T-helper 17 cell (primary cell): Measurements from ENCODE around the gene ZNF341. TPM values are rescaled to one million over a fixed set of nuclear protein-coding genes. Genes with fewer than 3 reads are reported as not detected.

Experiments
- ATAC-seq: fragments of 150-1000 bp; cut with Tn5 transposase; 2 replicates; pipeline ENCODE4 v1.10.0; 2021; ENCODE audit warnings: mild to moderate bottlenecking, moderate library complexity
- DNase-seq, 3 donors: peaks; one replicate each; pipeline versions ENCODE4 v3.0.0 to v3.0.0-alpha.2; 2020 to 2021
- H3K9me3 ChIP-seq: one replicate; pipeline ENCODE4 v1.7.0; 2013; ENCODE audit warnings: low read length, mild to moderate bottlenecking; ENCODE audit not compliant: control insufficient read depth, poor library complexity, severe bottlenecking
- H3K27ac Mint-ChIP-seq: one replicate; pipeline ENCODE4 v1.8.0; 2022; ENCODE audit warnings: mild to moderate bottlenecking, moderate library complexity, mixed read lengths
- H3K27me3 Mint-ChIP-seq: one replicate; pipeline ENCODE4 v1.8.0; 2022; ENCODE audit warnings: mixed read lengths
- H3K36me3 Mint-ChIP-seq: one replicate; pipeline ENCODE4 v1.8.0; 2022; ENCODE audit warnings: low read depth, mixed read lengths
- H3K4me1 Mint-ChIP-seq: one replicate; pipeline ENCODE4 v1.8.0; 2022; ENCODE audit warnings: mild to moderate bottlenecking, mixed read lengths
- H3K4me3 Mint-ChIP-seq: one replicate; pipeline ENCODE4 v1.8.0; 2022; ENCODE audit warnings: mild to moderate bottlenecking, moderate library complexity, mixed read lengths
- total RNA-seq, 4 donors: library from RNA in 2 of 4; stranded (reverse) in 2 of 4; gene quantifications; one replicate each; pipeline ENCODE4 v1.2.3 and lab custom pipeline; 2022 to 2026

Gene ZNF341
- total RNA-seq, 2 donors from 2014 or later: 4.0 to 4.2 TPM

DNA sequence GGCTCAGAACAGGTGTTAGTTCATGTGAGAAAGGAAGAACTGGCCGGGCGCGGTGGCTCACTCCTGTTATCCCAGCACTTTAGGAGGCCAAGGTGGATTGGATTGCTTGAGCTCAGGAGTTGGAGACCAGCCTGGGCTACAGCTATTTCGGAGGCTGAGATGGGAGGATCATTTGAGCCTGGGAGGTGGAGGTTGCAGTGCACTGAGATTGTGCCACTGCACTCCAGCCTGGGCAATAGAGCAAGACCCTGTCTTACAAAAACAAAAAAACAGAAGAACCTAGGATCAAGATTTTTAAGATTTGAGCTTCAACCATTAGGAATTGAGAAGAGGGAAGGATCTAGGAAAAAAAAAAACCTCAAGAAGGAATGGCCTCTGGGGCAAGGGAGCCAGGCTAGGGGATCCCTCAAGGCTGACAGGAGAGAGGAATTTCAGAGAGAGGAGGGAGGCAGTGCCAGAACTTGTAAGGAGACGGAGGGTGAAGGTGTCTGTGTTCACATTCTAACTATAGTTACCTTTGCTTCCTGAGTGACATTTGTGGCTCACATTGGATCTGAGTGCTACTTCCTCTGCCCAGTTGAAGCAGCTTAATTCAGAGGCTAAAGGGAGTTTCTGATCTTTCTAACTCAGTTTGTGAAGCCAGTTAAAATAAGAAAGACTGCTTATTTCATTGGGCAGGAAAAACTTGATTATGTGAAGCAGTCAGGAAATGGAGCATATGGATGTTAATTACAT is 105.5 kb downstream of the ZNF341 start:
- peaks cover 5% of the 10 kb centered on the region for H3K36me3 Mint-ChIP-seq
- H3K4me1 Mint-ChIP-seq: peaks cover 64% of the 10 kb centered on the region
- DNase-seq (no peak), ATAC-seq (no peak)
- H3K4me3 Mint-ChIP-seq: no peak overlapping the region
- peak overlapping the region; percentile 90 for H3K27ac Mint-ChIP-seq
- H3K9me3 ChIP-seq: no peaks in the 10 kb centered on the region
- H3K27me3 Mint-ChIP-seq: no peaks in the 10 kb centered on the region

DNA sequence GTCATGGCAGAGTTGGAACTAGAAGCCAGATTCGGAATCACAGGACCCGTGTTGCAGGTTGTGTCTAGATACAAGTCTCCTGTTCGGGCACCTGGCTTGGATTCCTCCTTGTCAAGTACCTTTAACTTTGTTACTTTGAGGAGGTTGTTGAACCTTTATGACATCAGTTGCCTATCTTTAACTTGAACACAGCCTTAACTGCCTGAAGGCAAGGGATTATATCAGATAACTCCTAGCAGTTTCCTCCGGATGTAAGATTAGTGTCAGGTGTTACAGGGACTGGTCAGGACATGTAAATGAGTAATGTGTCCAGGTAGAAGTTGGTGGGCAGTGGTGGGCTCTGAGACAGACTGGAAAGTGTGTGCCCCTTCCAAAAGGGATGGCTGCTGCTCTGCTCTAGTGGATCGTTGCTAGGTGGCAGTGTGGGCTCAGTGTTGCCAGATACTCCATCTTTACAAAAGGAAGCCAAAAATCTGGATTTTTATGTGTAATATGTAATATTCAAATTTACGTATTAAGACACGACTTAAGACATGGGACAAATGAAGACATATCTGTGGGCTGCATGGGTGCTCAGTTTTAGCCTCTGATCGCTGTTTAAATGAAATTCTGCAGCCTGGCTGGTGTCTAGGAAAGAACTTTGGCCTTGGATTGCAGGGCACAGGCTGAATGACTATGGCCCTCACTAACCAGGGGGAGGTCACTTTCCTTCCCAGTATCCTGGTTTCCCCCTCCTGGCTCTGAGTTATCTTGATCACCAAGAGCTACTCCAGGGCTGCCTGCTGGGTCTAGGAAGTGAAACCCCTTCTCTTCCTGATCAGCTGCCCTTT is 106.5 kb downstream of the ZNF341 start:
- H3K27me3 Mint-ChIP-seq: no peaks in the 10 kb centered on the region
- peak overlapping the region; percentile 90 for H3K27ac Mint-ChIP-seq
- H3K36me3 Mint-ChIP-seq: peaks cover 5% of the 10 kb centered on the region
- no peak for DNase-seq
- no peaks in the 10 kb centered on the region for H3K9me3 ChIP-seq
- no peak for ATAC-seq
- H3K4me1 Mint-ChIP-seq: peaks cover 68% of the 10 kb centered on the region
- H3K4me3 Mint-ChIP-seq: no peak overlapping the region

DNA sequence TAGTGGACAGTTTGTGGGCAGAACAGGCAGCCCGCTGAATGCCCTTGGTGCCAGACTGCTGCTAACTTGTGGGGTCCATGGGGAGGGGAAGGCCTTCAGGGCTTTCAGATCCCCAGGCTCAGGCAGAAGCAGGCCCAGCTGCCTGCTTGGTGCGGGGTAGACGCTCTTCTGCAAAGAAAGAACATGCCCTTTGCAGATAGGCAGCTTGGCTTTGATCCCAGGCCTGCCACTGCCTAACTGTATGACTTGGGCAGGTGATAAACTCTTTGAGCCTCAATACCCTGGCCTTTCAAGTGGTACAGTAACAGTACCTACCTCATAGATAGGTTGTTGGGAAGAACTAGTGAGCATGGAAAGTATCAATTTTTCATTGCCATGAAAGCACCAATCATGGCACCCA is 107.8 kb downstream of the ZNF341 start:
- peaks cover 70% of the 10 kb centered on the region for H3K4me1 Mint-ChIP-seq

DNA sequence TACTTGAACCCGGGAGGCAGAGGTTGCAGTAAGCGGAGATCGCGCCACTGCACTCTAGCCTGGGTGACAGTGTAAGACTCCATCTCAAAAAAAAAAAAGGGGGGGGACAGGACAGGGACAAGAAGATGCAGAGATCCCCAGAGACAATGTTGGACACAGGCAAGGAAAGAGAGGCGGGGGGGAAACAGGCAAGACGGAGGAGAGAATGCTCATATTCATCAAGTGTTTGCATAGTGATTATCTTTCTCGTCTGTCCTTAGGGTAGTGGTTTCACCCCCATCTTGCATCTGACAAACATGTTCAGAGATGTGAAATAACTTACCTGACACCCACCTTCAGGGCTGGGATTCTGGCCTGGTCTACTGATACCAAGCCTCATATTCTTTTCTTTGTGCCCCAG is 108.4 kb downstream of the ZNF341 start:
- peak overlapping the region; percentile 52 for H3K4me3 Mint-ChIP-seq
- H3K36me3 Mint-ChIP-seq: no peaks in the 10 kb centered on the region
- H3K27ac Mint-ChIP-seq: peak overlapping the region; percentile 87
- peaks cover 70% of the 10 kb centered on the region for H3K4me1 Mint-ChIP-seq
- no peaks in the 10 kb centered on the region for H3K27me3 Mint-ChIP-seq
- no peaks in the 10 kb centered on the region for H3K9me3 ChIP-seq
- no peak for DNase-seq
- no peak for ATAC-seq

More for the DNA sequence above, 107.8 kb downstream of the ZNF341 start:
- Mint-ChIP-seq H3K4me3 (no peak overlapping the region), H3K27ac (peak overlapping the region; percentile 66), H3K36me3 (no peaks in the 10 kb centered on the region), H3K27me3 (no peaks in the 10 kb centered on the region)
- ATAC-seq (no peak), DNase-seq (no peak)
- H3K9me3 ChIP-seq: no peaks in the 10 kb centered on the region

DNA sequence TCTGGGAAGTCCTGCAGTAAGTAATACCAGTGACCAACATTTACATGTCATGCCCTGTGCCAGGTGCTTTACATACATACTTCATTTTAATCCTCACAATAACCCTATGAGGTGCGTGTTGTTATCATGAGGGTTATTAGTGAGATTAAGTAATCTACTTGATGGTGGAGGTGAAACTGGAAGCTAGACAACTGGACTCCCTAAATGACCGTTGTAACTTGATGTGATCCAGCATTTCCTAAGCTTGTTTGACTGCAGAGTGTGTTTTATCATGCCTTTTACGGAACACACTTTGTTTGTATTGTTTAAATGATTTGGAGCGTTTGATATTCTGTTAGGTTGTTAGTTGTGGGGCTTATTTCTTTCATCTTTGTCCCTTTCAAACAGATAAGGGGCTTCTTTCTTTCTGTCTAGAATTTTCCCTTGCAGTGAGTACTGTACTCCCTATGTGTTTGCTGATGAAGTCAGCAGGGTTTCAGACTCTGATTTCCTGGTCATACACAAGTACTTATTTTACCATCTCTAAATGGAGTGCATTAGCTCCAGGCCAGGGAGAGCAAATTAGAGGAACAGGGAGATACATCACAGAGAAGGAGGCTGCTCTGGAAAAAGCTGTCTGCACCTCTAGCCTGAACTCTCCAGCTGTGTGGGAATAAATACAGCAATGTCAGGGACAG is 109.1 kb downstream of the ZNF341 start:
- no peak overlapping the region for H3K4me3 Mint-ChIP-seq
- H3K9me3 ChIP-seq: no peaks in the 10 kb centered on the region
- no peaks in the 10 kb centered on the region for H3K36me3 Mint-ChIP-seq
- no peak for ATAC-seq
- H3K4me1 Mint-ChIP-seq: peaks cover 69% of the 10 kb centered on the region
- H3K27me3 Mint-ChIP-seq: no peaks in the 10 kb centered on the region
- H3K27ac Mint-ChIP-seq: peak overlapping the region; percentile 87
- no peak for DNase-seq

DNA sequence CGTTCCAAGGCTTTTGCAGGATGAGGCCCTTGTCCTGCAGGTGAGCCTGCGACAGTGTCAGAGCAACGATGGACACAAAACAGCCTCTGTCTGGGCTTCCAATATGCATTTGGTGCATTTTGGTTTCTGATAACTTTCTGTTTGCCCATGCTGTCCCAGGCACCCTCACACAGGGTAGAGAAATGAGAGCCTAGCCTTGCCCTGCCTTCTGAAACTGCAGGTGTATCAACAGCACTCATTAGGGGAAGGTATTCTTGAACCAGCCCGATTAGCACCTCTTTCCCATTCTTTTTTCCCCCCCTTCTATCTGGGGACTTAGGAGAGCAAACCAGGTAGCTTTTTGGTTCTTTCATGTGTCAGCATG is 109.6 kb downstream of the ZNF341 start:
- Mint-ChIP-seq H3K27ac (peak overlapping the region; percentile 87), H3K4me3 (no peak overlapping the region)

More for the DNA sequence above, 109.6 kb downstream of the ZNF341 start:
- no peaks in the 10 kb centered on the region for H3K9me3 ChIP-seq
- no peak for ATAC-seq
- no peaks in the 10 kb centered on the region for H3K36me3 Mint-ChIP-seq
- H3K4me1 Mint-ChIP-seq: peaks cover 71% of the 10 kb centered on the region
- DNase-seq: no peak
- no peaks in the 10 kb centered on the region for H3K27me3 Mint-ChIP-seq

Other genes starting within 250 kb of the ZNF341 start
- gene CBFA2T2, start 241.9 kb upstream of the ZNF341 start, total RNA-seq: 10 to 100 TPM; 26.6 to 29.5 TPM
- under 1 TPM; 0.13 to 0.45 TPM for gene C20orf144, start 69.7 kb upstream of the ZNF341 start, total RNA-seq
- gene ACTL10, start 65.1 kb upstream of the ZNF341 start, total RNA-seq: 1 to 10 TPM in 1 of 2 donors, under 1 TPM in 1; 0.89 to 1.2 TPM
- gene NECAB3, start 57.6 kb upstream of the ZNF341 start, total RNA-seq: 10 to 100 TPM; 10.2 to 12.2 TPM
- 10 to 100 TPM in 1 of 2 donors, 1 to 10 TPM in 1; 2.6 to 11.5 TPM for gene E2F1, start 45.6 kb upstream of the ZNF341 start, total RNA-seq
- 1 to 10 TPM; 3.7 to 4.0 TPM for gene PXMP4, start 11.7 kb upstream of the ZNF341 start, total RNA-seq
- 10 to 100 TPM; 48.6 to 50.6 TPM for gene CHMP4B, start 79.4 kb downstream of the ZNF341 start, total RNA-seq